ENCODE results near the gene ABI1.

ABI1 gene

DNA sequence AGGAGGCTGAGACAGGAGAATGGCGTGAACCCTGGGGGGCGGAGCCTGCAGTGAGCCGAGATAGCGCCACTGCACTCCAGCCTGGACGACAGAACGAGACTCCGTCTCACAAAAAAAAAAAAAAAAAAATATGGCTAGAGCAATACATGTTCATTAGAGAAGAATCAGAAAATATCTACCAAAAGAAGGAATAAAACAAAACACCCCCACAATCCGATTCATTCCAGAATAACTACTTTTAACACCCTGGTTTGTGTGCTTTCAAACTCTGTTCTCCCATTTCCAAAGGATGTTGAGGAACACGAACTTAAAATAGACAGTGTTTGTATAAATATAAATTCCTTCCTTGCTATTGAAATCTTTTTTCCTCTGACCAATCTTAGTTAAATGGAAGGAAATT, 156.8 kb downstream of the ABI1 start:
- no peak for DNase-seq

DNA sequence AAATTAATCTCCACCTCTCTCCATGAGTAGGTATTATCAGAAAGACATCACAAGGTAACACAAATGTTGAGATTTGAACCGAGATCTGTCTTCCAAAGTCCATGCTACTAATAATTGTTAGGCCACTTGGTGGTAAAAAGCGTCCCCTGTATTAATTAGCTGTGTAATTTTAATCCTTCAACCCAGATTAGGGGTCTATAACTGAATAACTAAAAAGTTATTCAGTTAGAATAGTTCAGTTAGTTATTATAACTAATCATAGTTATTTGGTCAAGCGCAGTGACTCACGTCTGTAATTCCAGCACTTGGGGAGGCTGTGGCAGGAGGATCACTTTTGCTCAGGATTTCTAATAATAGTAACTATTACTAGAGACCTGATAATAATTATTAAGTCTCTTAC, 157.7 kb downstream of the ABI1 start:
- no peak for DNase-seq

GRCh38 chr10:26700884-26701630, 159.7 kb downstream of the ABI1 start:
- DNase-seq = no peak

DNA sequence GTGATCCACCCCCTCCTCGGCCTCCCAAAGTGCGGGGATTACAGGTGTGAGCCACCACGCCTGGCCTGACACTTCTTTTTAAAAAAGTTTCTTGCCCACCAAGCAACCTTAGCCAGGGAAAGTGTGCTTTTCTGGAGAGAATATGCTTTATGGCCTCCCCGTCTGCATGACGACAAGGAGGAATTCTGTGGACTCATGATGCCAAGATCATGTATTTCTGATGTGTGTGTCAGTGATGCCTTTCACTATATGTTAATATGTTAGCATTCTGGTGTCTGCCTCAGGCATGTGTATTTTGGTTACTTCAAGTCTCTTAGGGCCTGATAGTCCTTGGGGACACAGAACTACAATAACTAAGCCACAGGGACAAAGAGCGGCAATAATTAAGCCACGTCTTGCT, 161.1 kb downstream of the ABI1 start:
- no peak for DNase-seq

DNA sequence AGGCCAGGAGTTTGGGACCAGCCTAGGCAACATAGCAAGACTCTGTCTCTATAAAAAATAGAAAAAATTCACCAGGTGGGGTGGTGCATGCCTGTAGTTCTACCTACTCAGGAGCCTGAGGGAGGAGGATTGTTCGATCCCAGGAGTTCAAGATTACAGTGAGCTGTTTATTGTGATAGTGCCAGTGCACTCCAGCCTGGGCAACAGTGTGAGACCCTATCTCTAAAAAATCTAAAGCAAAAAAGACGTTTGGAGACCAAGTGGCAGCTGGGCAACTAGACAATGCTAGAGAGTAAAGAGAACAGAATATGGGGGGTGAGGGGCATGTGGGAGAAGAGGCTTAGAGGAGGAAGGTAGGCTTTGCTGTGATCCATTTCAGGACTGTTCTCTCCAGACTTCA, 161.8 kb downstream of the ABI1 start:
- DNase-seq = no peak

GRCh38 chr10:26697922-26698608, 162.7 kb downstream of the ABI1 start:
- DNase-seq = no peak

DNA sequence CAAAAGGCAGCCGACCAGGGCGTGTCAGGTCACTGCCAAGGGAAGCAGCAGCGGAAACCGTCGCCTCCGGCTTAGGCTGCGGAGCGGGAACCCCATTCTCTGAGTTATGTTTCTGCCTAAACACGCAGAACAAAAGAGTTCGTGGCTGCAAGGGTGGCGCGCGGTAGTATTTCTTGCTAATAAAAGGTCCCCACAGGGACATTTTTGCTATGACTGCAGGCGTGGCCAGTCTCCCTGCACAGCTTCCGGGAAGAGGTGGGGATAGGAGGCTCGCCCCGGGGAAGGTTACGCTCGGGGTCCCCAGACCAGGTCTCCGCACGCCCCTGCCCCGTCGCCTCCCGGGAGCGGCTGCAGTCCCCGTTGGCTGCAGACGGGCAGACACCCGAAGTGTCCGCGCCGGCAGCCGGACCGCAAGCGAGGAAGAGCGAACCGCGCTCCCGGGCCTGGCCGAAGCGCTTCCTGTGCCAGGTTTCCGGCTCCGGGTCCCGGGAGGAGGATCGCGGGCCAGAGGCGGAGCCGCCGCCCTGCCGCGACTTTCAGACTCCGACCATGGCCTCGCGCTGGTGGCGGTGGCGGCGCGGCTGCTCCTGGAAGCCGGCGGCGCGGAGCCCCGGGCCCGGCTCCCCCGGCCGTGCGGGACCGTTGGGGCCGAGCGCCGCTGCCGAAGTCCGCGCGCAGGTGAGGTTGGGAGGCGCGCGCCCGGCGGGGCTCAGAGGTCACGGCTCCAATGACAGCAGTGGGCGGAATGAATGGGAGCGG, 163.4 kb downstream of the ABI1 start, which contains the start of gene PDSS1:
Gene PDSS1, plus strand, starts transcription at position 539 of the 759 bp plus-strand sequence. Its CDS starts 11 bp downstream, at position 550.
- peak; percentile 52 for DNase-seq

DNA sequence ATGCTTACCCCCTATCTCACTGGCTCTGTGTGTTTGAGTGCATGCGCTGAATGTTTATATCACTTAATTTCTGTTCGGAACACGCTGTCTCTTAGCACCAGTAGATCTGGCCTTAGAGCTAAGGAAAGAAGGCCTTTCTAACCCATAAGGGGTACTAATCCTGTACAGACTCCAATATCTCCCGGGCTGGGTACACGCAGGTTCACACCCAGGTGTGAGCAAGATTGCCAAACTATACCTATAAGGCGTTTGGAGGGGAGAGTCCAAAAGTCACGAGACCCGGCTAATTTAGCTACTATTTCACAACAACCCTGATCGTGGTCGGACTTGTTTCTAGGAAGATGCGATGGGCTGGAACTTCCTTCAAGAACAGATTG, 164.0 kb downstream of the ABI1 start:
- no peak for DNase-seq
